IMR-90 (cell line): ENCODE results near the gene ATRNL1.

ENCODE experiments used
- BHLHE40 ChIP-seq: fragments of 150-350 bp; IDR thresholded peaks from 2 replicates; pipeline ENCODE4 v1.6.1; 2016; ENCODE audit warnings: mild to moderate bottlenecking, low read depth, low read length
- CEBPB ChIP-seq: IDR thresholded peaks from 2 replicates; pipeline ENCODE4 v1.6.1; 2012; ENCODE audit warnings: low read depth, low read length, improper control_type of control experiment
- CHD1 ChIP-seq: IDR thresholded peaks from 2 replicates; pipeline ENCODE4 v1.6.1; 2012; ENCODE audit warnings: low read depth, low read length, improper control_type of control experiment
- CTCF ChIP-seq: conservative IDR thresholded peaks from 2 replicates; pipeline ENCODE4 v1.5.1; 2012; ENCODE audit warnings: mild to moderate bottlenecking, low read depth, low read length, improper control_type of control experiment
- ELK1 ChIP-seq: fragments of 150-350 bp; IDR thresholded peaks from 2 replicates; pipeline ENCODE4 v1.6.1; 2016; ENCODE audit warnings: low read depth, mild to moderate bottlenecking, low read length, moderate library complexity, borderline replicate concordance
- FOS ChIP-seq: fragments of 150-350 bp; IDR thresholded peaks from 2 replicates; pipeline ENCODE4 v1.6.1; 2016; ENCODE audit warnings: low read depth, low read length
- MAFK ChIP-seq: IDR thresholded peaks from 2 replicates; pipeline ENCODE4 v1.6.1; 2012; ENCODE audit warnings: low read depth, low read length, improper control_type of control experiment
- MAZ ChIP-seq: IDR thresholded peaks from 2 replicates; pipeline ENCODE4 v1.6.1; 2012; ENCODE audit warnings: low read depth, mild to moderate bottlenecking, low read length, improper control_type of control experiment, moderate library complexity, borderline replicate concordance
- MXI1 ChIP-seq: IDR thresholded peaks from 2 replicates; pipeline ENCODE4 v1.6.1; 2012; ENCODE audit warnings: low read depth, mild to moderate bottlenecking, low read length, moderate library complexity, borderline replicate concordance
- POLR2A ChIP-seq: IDR thresholded peaks from 2 replicates; pipeline ENCODE4 v1.6.1; 2012; ENCODE audit warnings: mild to moderate bottlenecking, low read depth, low read length
- RAD21 ChIP-seq: IDR thresholded peaks from 2 replicates; pipeline ENCODE4 v1.6.1; 2012; ENCODE audit warnings: low read length, improper control_type of control experiment
- RFX5 ChIP-seq: IDR thresholded peaks from 2 replicates; pipeline ENCODE4 v1.8.0; 2012; ENCODE audit warnings: low read depth, mild to moderate bottlenecking, low read length, moderate library complexity
- SMC3 ChIP-seq: fragments of 150-350 bp; IDR thresholded peaks from 2 replicates; pipeline ENCODE4 v1.6.1; 2016; ENCODE audit warnings: low read depth, mild to moderate bottlenecking, antibody characterized with exemption, low read length, moderate library complexity
- TF ChIP-seq, protein P1 (sequence below): fragments of 150-350 bp; IDR thresholded peaks from 2 replicates; pipeline ENCODE4 v1.6.1; 2017; ENCODE audit warnings: mild to moderate bottlenecking, antibody characterized with exemption, low read length, low read depth

GRCh38 chr10:115827231-115828009 lies 734.3 kb downstream of the ATRNL1 start:
- TF ChIP-seq MXI1, result no peak
- no peak for TF ChIP-seq CTCF
- TF ChIP-seq RFX5, result no peak
- TF ChIP-seq FOS, result no peak
- TF ChIP-seq POLR2A, result no peak
- no peak for TF ChIP-seq MAFK
- TF ChIP-seq ELK1, result no peak
- no peak for TF ChIP-seq MAZ
- TF ChIP-seq, protein P1, sequence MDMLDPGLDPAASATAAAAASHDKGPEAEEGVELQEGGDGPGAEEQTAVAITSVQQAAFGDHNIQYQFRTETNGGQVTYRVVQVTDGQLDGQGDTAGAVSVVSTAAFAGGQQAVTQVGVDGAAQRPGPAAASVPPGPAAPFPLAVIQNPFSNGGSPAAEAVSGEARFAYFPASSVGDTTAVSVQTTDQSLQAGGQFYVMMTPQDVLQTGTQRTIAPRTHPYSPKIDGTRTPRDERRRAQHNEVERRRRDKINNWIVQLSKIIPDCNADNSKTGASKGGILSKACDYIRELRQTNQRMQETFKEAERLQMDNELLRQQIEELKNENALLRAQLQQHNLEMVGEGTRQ, result no peak
- TF ChIP-seq BHLHE40, result no peak
- TF ChIP-seq SMC3, result no peak
- no peak for TF ChIP-seq CHD1
- TF ChIP-seq RAD21, result no peak
- TF ChIP-seq CEBPB, result peak; percentile 49; the same call in 1 of the 2 replicates
